HepG2 (cell line): ENCODE results near the gene ST3GAL5. TPM values are rescaled to one million over a fixed set of nuclear protein-coding genes. Genes with fewer than 3 reads are reported as not detected.

Source experiments
- ATAC-seq: fragments of 200-7000 bp; cut with Tn5 transposase; 3 replicates; pipeline ENCODE4 v1.9.1; 2020; ENCODE audit warnings: mild to moderate bottlenecking, moderate library complexity
- BruUV-seq: library from RNA; stranded (reverse); fragments of 400-500 nt; replicated peaks from 2 replicates; lab custom pipeline; 2021; lab: Mats Ljungman, UMichigan
- CTCF ChIA-PET: fragments of 300-600 bp; formaldehyde crosslinking; extraction: SDS; loops from one replicate; lab custom pipeline; 2021; ENCODE audit warnings: low total read pairs, inconsistent platforms, low intra/inter-chr PET ratio; lab: Yijun Ruan, JAX
- POLR2A ChIA-PET: fragments of 350-600 bp; sonication (Branson Sonifier 250); formaldehyde crosslinking; loops from one replicate; lab custom pipeline; 2020; ENCODE audit warnings: antibody characterized with exemption, inconsistent platforms; lab: Yijun Ruan, JAX
- DNase-seq: peaks from one replicate; pipeline ENCODE4 v3.0.0-alpha.2; 2015; ENCODE audit warnings: low spot score
- FAIRE-seq: peaks from 3 replicates; lab custom pipeline; 2011; peaks lifted over from hg19 to GRCh38; lab: Jason Lieb, UNC
- H2AFZ ChIP-seq: one replicate; pipeline ENCODE4 v1.6.1; 2011; ENCODE audit warnings: low read length, inconsistent platforms
- H3K27ac ChIP-seq: fragments of 300-600 bp; 3 replicates; pipeline ENCODE4 v1.8.0; 2011; ENCODE audit warnings: mixed run types, mild to moderate bottlenecking, mixed read lengths, low read length, inconsistent platforms; ENCODE audit not compliant: insufficient read depth; ENCODE audit errors: extremely low read length
- H3K27me3 ChIP-seq, 2 experiments: fragments of 200-600 bp in 1 of 2; 2 replicates in 1 of 2; 3 replicates in 1 of 2; pipeline versions ENCODE4 v1.6.0 to v1.8.0; 2011; ENCODE audit warnings: low read length in 2 of 2, mild to moderate bottlenecking in 2 of 2, moderate library complexity in 2 of 2, inconsistent platforms in 1 of 2; ENCODE audit not compliant: insufficient read depth in 2 of 2, control insufficient read depth in 1 of 2
- H3K36me3 ChIP-seq, 2 experiments: fragments of 200-600 bp in 1 of 2; replicated peaks in 1 of 2; 2 replicates in 1 of 2; 3 replicates in 1 of 2; pipeline versions ENCODE4 v1.5.1 to v1.8.0; 2011; ENCODE audit warnings: low read length in 2 of 2, inconsistent platforms in 1 of 2; ENCODE audit not compliant: insufficient read depth in 2 of 2, control insufficient read depth in 1 of 2
- H3K4me1 ChIP-seq: 2 replicates; pipeline ENCODE4 v1.5.1; 2012; ENCODE audit warnings: low read length, inconsistent platforms; ENCODE audit not compliant: insufficient read depth
- H3K4me2 ChIP-seq: 2 replicates; pipeline ENCODE4 v1.6.0; 2011; ENCODE audit warnings: low read depth, low read length, inconsistent platforms
- H3K4me3 ChIP-seq, 3 experiments: fragments of 200-600 bp in 1 of 3; sonication (generic), shearing (Covaris generic) in 1 of 3; replicated peaks in 1 of 3; 2 replicates each; pipeline ENCODE4 v1.5.1; 2011 to 2016; ENCODE audit warnings: low read length in 3 of 3, inconsistent platforms in 2 of 3, low read depth in 2 of 3, mild to moderate bottlenecking in 2 of 3, control low read depth in 1 of 3, mixed read lengths in 1 of 3; ENCODE audit not compliant: insufficient read depth in 1 of 3
- H3K79me2 ChIP-seq: one replicate; pipeline ENCODE4 v1.6.1; 2011; ENCODE audit warnings: low read length, inconsistent platforms; ENCODE audit not compliant: insufficient read depth
- H3K9ac ChIP-seq: 2 replicates; pipeline ENCODE4 v1.6.0; 2011; ENCODE audit warnings: mild to moderate bottlenecking, low read depth, low read length, inconsistent platforms; ENCODE audit not compliant: insufficient read depth
- H3K9me3 ChIP-seq: 2 replicates; pipeline ENCODE4 v1.5.1; 2012; ENCODE audit warnings: mild to moderate bottlenecking, low read length
- H4K20me1 ChIP-seq: 2 replicates; pipeline ENCODE4 v1.6.0; 2011; ENCODE audit warnings: inconsistent platforms, mild to moderate bottlenecking, low read length, moderate library complexity; ENCODE audit not compliant: insufficient read depth
- BCL6 ChIP-seq: IDR thresholded peaks from 2 replicates; pipeline ENCODE4 v1.6.1; 2016; ENCODE audit warnings: missing genetic modification reagents, missing compliant biosample characterization
- CEBPB ChIP-seq: IDR thresholded peaks from 2 replicates; pipeline ENCODE4 v1.6.1; 2011; ENCODE audit warnings: low read depth, low read length, improper control_type of control experiment, borderline replicate concordance
- CREB1 ChIP-seq, 2 experiments: fragments of 450-650 bp in 1 of 2; IDR thresholded peaks; 2 replicates each; pipeline ENCODE4 v1.6.1; 2016 to 2017; ENCODE audit warnings: control low read depth in 1 of 2, mild to moderate bottlenecking in 1 of 2, missing compliant biosample characterization in 1 of 2, missing genetic modification characterization in 1 of 2
- ELF3 ChIP-seq: IDR thresholded peaks from 2 replicates; pipeline ENCODE4 v1.6.1; 2016; ENCODE audit warnings: missing genetic modification reagents, missing compliant biosample characterization
- EP300 ChIP-seq, 3 experiments: sonication (generic) in 1 of 3; formaldehyde crosslinking in 1 of 3; IDR thresholded peaks; 2 replicates each; pipeline versions ENCODE4 v1.5.1 to v1.6.1; 2011 to 2020; ENCODE audit warnings: low read depth in 2 of 3, low read length in 2 of 3, borderline replicate concordance in 1 of 3, improper control_type of control experiment in 1 of 3, mild to moderate bottlenecking in 1 of 3, missing genetic modification reagents in 1 of 3, moderate library complexity in 1 of 3
- FOXA3 ChIP-seq: IDR thresholded peaks from 2 replicates; pipeline ENCODE4 v1.6.1; 2016; ENCODE audit warnings: missing genetic modification reagents, missing compliant biosample characterization
- PPARG ChIP-seq: conservative IDR thresholded peaks from 2 replicates; pipeline ENCODE4 v1.6.1; 2016; ENCODE audit warnings: missing biosample characterization, missing genetic modification reagents
- SAP130 ChIP-seq: IDR thresholded peaks from 2 replicates; pipeline ENCODE4 v1.6.1; 2016; ENCODE audit warnings: low read depth
- SOX13 ChIP-seq, 3 experiments: fragments of 450-650 bp in 1 of 3; sonication (generic) in 1 of 3; formaldehyde crosslinking in 1 of 3; IDR thresholded peaks in 2 of 3; conservative IDR thresholded peaks in 1 of 3; 2 replicates each; pipeline versions ENCODE4 v1.5.0 to v1.6.1; 2016 to 2020; ENCODE audit warnings: antibody characterized with exemption in 1 of 3, mild to moderate bottlenecking in 1 of 3, missing compliant biosample characterization in 1 of 3, missing genetic modification reagents in 1 of 3, moderate library complexity in 1 of 3
- SOX5 ChIP-seq: IDR thresholded peaks from 2 replicates; pipeline ENCODE4 v1.6.1; 2016; ENCODE audit warnings: borderline replicate concordance
- ZNF180 ChIP-seq: sonication (generic); formaldehyde crosslinking; IDR thresholded peaks from 2 replicates; pipeline ENCODE4 v1.4.0; 2020; ENCODE audit warnings: low read depth, missing genetic modification reagents, borderline replicate concordance
- ZNF644 ChIP-seq: IDR thresholded peaks from 2 replicates; pipeline ENCODE4 v1.6.1; 2016; ENCODE audit warnings: low read depth
- WGBS: methylation state at CpG from one replicate; pipeline ENCODE4 v1.1.6; 2017; ENCODE audit warnings: low lambda C conversion rate; 5-methylcytosine and 5-hydroxymethylcytosine counted together
- in situ Hi-C: cut with HindIII; loops from 2 replicates; pipeline ENCODE4 v1.10.0; 2017; ENCODE audit warnings: low pct_unique_long_range_greater_than_20kb; ENCODE audit not compliant: extremely low pct_ligation_motif_present
- intact Hi-C: fragments of 100-400 bp; cut with micrococcal nuclease; formaldehyde crosslinking; loops from one replicate; pipeline ENCODE4 v1.10.0; 2022; ENCODE audit not compliant: unreplicated experiment
- polyA plus RNA-seq, 8 experiments: library from polyadenylated mRNA; depleted of rRNA in 3 of 8; stranded (reverse) in 7 of 8; unstranded in 1 of 8; fragments of >200 nt; fragmentation: Illumina TruSeq in 4 of 8; extraction: Trizol in 4 of 8; gene quantifications; 2 replicates each; pipeline versions ENCODE4 v1.2.1 to v1.2.3, GENCODE V29; 2011 to 2016; ENCODE audit warnings: low read depth in 4 of 8, missing spikeins in 1 of 8, mixed read lengths in 1 of 8; ENCODE audit not compliant: insufficient read depth in 1 of 8
- total RNA-seq, 5 experiments: library from RNA; depleted of rRNA; stranded (reverse); fragments of >200 nt; fragmentation: Illumina TruSeq; extraction: Trizol; gene quantifications; 2 replicates each; pipeline ENCODE4 v1.2.3, GENCODE V29; 2016; ENCODE audit warnings: low read depth in 1 of 5
- TF ChIP-seq, protein P1 (sequence below): IDR thresholded peaks from 2 replicates; pipeline ENCODE4 v1.6.1; 2012; ENCODE audit warnings: low read depth, low read length, improper control_type of control experiment
- TF ChIP-seq, protein P2 (sequence below): IDR thresholded peaks from 2 replicates; pipeline ENCODE4 v1.4.0; 2020; ENCODE audit warnings: mild to moderate bottlenecking, missing genetic modification reagents
- TF ChIP-seq, protein P3 (sequence below): IDR thresholded peaks from 2 replicates; pipeline ENCODE4 v1.6.1; 2018; ENCODE audit warnings: missing genetic modification reagents

The ST3GAL5 gene
- total and polyA plus RNA-seq, 2 of the 13 experiments (the other 11 are each of a cell fraction or from before 2014, with no cell fraction given) = 1.3 to 2.0 TPM

DNA sequence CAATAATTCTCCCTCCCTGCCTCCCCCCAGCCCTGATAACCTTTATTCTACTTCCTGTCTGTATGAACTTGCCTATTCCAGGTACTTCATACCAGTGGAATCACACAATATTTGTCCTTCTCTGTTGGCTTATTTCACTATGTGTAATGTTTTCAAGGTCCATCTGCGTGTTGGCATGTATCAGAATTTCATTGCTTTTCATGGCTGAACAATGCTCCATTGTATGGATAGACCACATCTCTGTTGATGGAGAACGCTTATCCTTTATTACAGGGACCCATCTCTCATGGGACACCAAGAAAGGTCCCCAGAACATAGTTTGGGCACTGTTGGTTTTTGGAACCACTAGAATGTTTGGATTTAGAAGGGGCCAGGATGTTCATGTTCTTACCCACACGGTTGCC, 94.8 kb downstream of the ST3GAL5 start:
- Histone ChIP-seq H3K9ac (no peak overlapping the region), H3K27me3 (no peaks in the 10 kb centered on the region; a peak in 1 of 5 replicates), H3K27ac (no peak overlapping the region), H4K20me1 (no peaks in the 10 kb centered on the region), H3K9me3 (no peaks in the 10 kb centered on the region), H3K4me3 (no peak overlapping the region), H3K4me2 (0 out of 2 replicates have a peak overlapping the region, but pooled peaks have one; percentile 23), H3K79me2 (no peaks in the 10 kb centered on the region), H2AFZ (no peak overlapping the region), H3K4me1 (peaks cover 57% of the 10 kb centered on the region), H3K36me3 (no peaks in the 10 kb centered on the region)
- in situ Hi-C loops = no loop called here
- ChIA-PET CTCF (no interaction called here), POLR2A (interaction anchor here (1.5 to 2.0 kb wide), 2 partner anchors 12 to 22 kb away, joined by 3 to 9 read pairs; no protein-coding TSS in a partner anchor)
- intact Hi-C loops = loop anchor here (1.0 kb wide), 1 partner anchor 41 kb away; the partner anchor contains the start of gene ATOH8
- no TSS peak for BruUV-seq
- DNase-seq (peak; percentile 96), FAIRE-seq (peak; percentile 53), ATAC-seq (peak; percentile 50)
- WGBS = 12% methylated on average over 3 of the region's 3 CpGs
- peak; percentile 96 for TF ChIP-seq PPARG (CRISPR knock-in tag)
- TF ChIP-seq CEBPB = peak; percentile 10; the same call in 1 of the 2 replicates
- TF ChIP-seq BCL6 (CRISPR knock-in tag) = peak; percentile 50
- TF ChIP-seq, protein P1, sequence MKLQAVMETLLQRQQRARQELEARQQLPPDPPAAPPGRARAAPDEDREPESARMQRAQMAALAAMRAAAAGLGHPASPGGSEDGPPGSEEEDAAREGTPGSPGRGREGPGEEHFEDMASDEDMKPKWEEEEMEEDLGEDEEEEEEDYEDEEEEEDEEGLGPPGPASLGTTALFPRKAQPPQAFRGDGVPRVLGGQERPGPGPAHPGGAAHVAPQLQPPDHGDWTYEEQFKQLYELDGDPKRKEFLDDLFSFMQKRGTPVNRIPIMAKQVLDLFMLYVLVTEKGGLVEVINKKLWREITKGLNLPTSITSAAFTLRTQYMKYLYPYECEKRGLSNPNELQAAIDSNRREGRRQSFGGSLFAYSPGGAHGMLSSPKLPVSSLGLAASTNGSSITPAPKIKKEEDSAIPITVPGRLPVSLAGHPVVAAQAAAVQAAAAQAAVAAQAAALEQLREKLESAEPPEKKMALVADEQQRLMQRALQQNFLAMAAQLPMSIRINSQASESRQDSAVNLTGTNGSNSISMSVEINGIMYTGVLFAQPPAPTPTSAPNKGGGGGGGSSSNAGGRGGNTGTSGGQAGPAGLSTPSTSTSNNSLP = peak; percentile 80; the same call in 1 of the 2 replicates
- TF ChIP-seq FOXA3 (CRISPR knock-in tag) = peak; percentile 41; the same call in 1 of the 2 replicates
- peak; percentile 42; the same call in 1 of the 2 replicates for TF ChIP-seq ZNF644 (CRISPR knock-in tag)
- TF ChIP-seq SOX13 (IDR thresholded peaks at IDR 0.05) = no peak
- peak in 1 of 2 experiments; percentile 75; a peak in 2 of 4 replicates for TF ChIP-seq SOX13 (CRISPR knock-in tag; conservative IDR thresholded peaks at IDR 0.05 in 1 of 2, IDR thresholded peaks at IDR 0.05 in 1 of 2)
- TF ChIP-seq SOX5 (CRISPR knock-in tag) = peak; percentile 41; the same call in 1 of the 2 replicates
- peak; percentile 42; the same call in 1 of the 2 replicates for TF ChIP-seq ELF3 (CRISPR knock-in tag)
- TF ChIP-seq, protein P2, sequence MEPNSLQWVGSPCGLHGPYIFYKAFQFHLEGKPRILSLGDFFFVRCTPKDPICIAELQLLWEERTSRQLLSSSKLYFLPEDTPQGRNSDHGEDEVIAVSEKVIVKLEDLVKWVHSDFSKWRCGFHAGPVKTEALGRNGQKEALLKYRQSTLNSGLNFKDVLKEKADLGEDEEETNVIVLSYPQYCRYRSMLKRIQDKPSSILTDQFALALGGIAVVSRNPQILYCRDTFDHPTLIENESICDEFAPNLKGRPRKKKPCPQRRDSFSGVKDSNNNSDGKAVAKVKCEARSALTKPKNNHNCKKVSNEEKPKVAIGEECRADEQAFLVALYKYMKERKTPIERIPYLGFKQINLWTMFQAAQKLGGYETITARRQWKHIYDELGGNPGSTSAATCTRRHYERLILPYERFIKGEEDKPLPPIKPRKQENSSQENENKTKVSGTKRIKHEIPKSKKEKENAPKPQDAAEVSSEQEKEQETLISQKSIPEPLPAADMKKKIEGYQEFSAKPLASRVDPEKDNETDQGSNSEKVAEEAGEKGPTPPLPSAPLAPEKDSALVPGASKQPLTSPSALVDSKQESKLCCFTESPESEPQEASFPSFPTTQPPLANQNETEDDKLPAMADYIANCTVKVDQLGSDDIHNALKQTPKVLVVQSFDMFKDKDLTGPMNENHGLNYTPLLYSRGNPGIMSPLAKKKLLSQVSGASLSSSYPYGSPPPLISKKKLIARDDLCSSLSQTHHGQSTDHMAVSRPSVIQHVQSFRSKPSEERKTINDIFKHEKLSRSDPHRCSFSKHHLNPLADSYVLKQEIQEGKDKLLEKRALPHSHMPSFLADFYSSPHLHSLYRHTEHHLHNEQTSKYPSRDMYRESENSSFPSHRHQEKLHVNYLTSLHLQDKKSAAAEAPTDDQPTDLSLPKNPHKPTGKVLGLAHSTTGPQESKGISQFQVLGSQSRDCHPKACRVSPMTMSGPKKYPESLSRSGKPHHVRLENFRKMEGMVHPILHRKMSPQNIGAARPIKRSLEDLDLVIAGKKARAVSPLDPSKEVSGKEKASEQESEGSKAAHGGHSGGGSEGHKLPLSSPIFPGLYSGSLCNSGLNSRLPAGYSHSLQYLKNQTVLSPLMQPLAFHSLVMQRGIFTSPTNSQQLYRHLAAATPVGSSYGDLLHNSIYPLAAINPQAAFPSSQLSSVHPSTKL (CRISPR knock-in tag) = peak; percentile 75
- no peak for TF ChIP-seq EP300 (IDR thresholded peaks at IDR 0.05; ENCODE audit: low read depth in 2 of 2, low read length in 2 of 2)
- peak; percentile 62; the same call in 1 of the 2 replicates for TF ChIP-seq EP300 (CRISPR knock-in tag; IDR thresholded peaks at IDR 0.05; ENCODE audit: borderline replicate concordance)
- TF ChIP-seq, protein P3, sequence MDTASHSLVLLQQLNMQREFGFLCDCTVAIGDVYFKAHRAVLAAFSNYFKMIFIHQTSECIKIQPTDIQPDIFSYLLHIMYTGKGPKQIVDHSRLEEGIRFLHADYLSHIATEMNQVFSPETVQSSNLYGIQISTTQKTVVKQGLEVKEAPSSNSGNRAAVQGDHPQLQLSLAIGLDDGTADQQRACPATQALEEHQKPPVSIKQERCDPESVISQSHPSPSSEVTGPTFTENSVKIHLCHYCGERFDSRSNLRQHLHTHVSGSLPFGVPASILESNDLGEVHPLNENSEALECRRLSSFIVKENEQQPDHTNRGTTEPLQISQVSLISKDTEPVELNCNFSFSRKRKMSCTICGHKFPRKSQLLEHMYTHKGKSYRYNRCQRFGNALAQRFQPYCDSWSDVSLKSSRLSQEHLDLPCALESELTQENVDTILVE (CRISPR knock-in tag) = no peak
- TF ChIP-seq SAP130 (CRISPR knock-in tag) = peak; percentile 44; the same call in 1 of the 2 replicates
- no peak for TF ChIP-seq CREB1 (IDR thresholded peaks at IDR 0.05)
- no peak for TF ChIP-seq CREB1 (CRISPR knock-in tag; IDR thresholded peaks at IDR 0.05)
- no peak for TF ChIP-seq ZNF180
